MCF 10A (cell line): Measurements from ENCODE around the gene MGAT1. TPM values are rescaled to one million over a fixed set of nuclear protein-coding genes. Genes with fewer than 3 reads are reported as not detected.

Experiments
- BruUV-seq: library from RNA; stranded (reverse); fragments of 400-500 nt; replicated peaks from 2 replicates; lab custom pipeline; 2021; lab: Mats Ljungman, UMichigan
- CTCF ChIA-PET: fragments of 300-600 bp; sonication (Branson Sonifier 250); formaldehyde crosslinking; extraction: SDS; loops from one replicate; lab custom pipeline; 2021; ENCODE audit warnings: antibody characterized with exemption, inconsistent platforms; lab: Yijun Ruan, JAX
- POLR2A ChIA-PET: fragments of 300-600, 350-650 bp; sonication (Branson Sonifier 250); formaldehyde crosslinking; extraction: SDS; loops from one replicate; lab custom pipeline; 2020; ENCODE audit warnings: antibody characterized with exemption, inconsistent platforms; lab: Yijun Ruan, JAX
- DNase-seq: peaks from one replicate; pipeline ENCODE4 v3.0.0-alpha.2; 2018; ENCODE audit not compliant: unreplicated experiment
- H3K27ac Mint-ChIP-seq: one replicate; pipeline ENCODE4 v1.8.0; 2022; ENCODE audit warnings: mild to moderate bottlenecking, low read depth, mixed read lengths; ENCODE audit not compliant: unreplicated experiment
- H3K27me3 Mint-ChIP-seq: one replicate; pipeline ENCODE4 v1.8.0; 2022; ENCODE audit warnings: mixed read lengths; ENCODE audit not compliant: insufficient read depth, unreplicated experiment
- H3K36me3 Mint-ChIP-seq: one replicate; pipeline ENCODE4 v1.8.0; 2022; ENCODE audit warnings: mild to moderate bottlenecking, moderate library complexity, mixed read lengths; ENCODE audit not compliant: insufficient read depth, unreplicated experiment
- H3K4me1 Mint-ChIP-seq: one replicate; pipeline ENCODE4 v1.8.0; 2022; ENCODE audit warnings: mixed read lengths; ENCODE audit not compliant: insufficient read depth, unreplicated experiment
- H3K4me3 Mint-ChIP-seq: one replicate; pipeline ENCODE4 v1.8.0; 2022; ENCODE audit warnings: mild to moderate bottlenecking, moderate library complexity, mixed read lengths; ENCODE audit not compliant: unreplicated experiment
- H3K9me3 Mint-ChIP-seq: one replicate; pipeline ENCODE4 v1.8.0; 2022; ENCODE audit warnings: mixed read lengths; ENCODE audit not compliant: unreplicated experiment
- intact Hi-C: fragments of 100-400 bp; cut with micrococcal nuclease; formaldehyde crosslinking; loops from 2 replicates; pipeline ENCODE4 v1.14.1; 2022
- total RNA-seq: library from RNA; stranded (reverse); gene quantifications from 2 replicates; pipeline ENCODE4 v1.2.3, GENCODE V29; 2022
- TF ChIP-seq, protein P1 (sequence below): fragments of 200-600 bp; IDR thresholded peaks from one replicate; pipeline ENCODE4 v1.8.0; 2022; ENCODE audit warnings: antibody characterized with exemption, mild to moderate bottlenecking; ENCODE audit not compliant: unreplicated experiment

The MGAT1 gene
- total RNA-seq, 1 experiment from 2014 or later, result 135 TPM

DNA sequence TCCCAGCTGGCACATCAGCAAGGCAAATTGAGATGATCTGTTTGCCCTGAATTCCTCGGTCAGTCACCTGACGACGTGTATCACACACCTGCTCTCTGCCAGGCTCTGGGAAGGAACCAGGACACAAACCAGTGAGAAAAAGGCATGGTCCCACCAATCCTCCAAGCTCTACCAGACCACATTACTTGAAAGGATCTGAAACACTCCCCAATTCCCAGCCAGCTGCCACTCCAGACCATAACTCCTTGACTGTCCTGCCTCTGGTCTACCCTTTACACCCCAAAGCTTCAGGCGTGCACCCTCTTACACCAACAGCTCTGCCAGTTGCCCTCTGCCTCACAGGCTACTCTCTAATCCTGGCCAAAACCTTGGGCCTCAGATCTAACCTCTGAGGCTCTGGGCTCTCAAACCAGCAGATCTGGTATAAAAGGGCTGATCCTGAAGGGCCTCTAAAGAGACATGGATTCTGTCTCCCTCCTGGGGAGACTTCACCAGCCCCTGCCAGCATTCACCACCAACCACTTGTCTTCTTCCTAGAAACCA is 6.8 kb downstream of the MGAT1 start:
- Mint-ChIP-seq H3K27me3 (no peaks in the 10 kb centered on the region), H3K27ac (peak overlapping the region; percentile 24), H3K4me1 (peaks cover 51% of the 10 kb centered on the region), H3K36me3 (peaks cover 67% of the 10 kb centered on the region), H3K4me3 (no peak overlapping the region), H3K9me3 (no peaks in the 10 kb centered on the region)
- intact Hi-C loops, result no loop called here
- CTCF ChIA-PET, result interaction anchor here (0.6 to 1.3 kb wide), 3 partner anchors 12 to 518 kb away, joined by 3 to 5 read pairs (median 4); no protein-coding TSS in a partner anchor
- DNase-seq, result no peak
- TF ChIP-seq, protein P1, sequence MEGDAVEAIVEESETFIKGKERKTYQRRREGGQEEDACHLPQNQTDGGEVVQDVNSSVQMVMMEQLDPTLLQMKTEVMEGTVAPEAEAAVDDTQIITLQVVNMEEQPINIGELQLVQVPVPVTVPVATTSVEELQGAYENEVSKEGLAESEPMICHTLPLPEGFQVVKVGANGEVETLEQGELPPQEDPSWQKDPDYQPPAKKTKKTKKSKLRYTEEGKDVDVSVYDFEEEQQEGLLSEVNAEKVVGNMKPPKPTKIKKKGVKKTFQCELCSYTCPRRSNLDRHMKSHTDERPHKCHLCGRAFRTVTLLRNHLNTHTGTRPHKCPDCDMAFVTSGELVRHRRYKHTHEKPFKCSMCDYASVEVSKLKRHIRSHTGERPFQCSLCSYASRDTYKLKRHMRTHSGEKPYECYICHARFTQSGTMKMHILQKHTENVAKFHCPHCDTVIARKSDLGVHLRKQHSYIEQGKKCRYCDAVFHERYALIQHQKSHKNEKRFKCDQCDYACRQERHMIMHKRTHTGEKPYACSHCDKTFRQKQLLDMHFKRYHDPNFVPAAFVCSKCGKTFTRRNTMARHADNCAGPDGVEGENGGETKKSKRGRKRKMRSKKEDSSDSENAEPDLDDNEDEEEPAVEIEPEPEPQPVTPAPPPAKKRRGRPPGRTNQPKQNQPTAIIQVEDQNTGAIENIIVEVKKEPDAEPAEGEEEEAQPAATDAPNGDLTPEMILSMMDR, result no peak
- POLR2A ChIA-PET, result interaction anchor here (0.6 to 0.7 kb wide), 4 partner anchors 48 to 427 kb away, joined by 3 read pairs; partner anchors contain the start of gene TRIM41
- BruUV-seq, result no TSS peak

GRCh38 chr5:180792965-180793287 is 9.7 kb downstream of the MGAT1 start:
- peaks cover 65% of the 10 kb centered on the region for H3K36me3 Mint-ChIP-seq
- H3K9me3 Mint-ChIP-seq, result no peaks in the 10 kb centered on the region
- BruUV-seq, result no TSS peak
- TF ChIP-seq, protein P1, result no peak
- no peaks in the 10 kb centered on the region for H3K27me3 Mint-ChIP-seq
- peaks cover 23% of the 10 kb centered on the region for H3K4me1 Mint-ChIP-seq
- DNase-seq, result no peak
- CTCF ChIA-PET, result no interaction called here
- H3K27ac Mint-ChIP-seq, result no peak overlapping the region
- intact Hi-C loops, result no loop called here
- POLR2A ChIA-PET, result interaction anchor here (2.5 kb wide), 1 partner anchor 9 kb away, joined by 9 read pairs; no protein-coding TSS in a partner anchor
- no peak overlapping the region for H3K4me3 Mint-ChIP-seq

- peaks cover 18% of the 10 kb centered on the region for H3K4me1 Mint-ChIP-seq
- POLR2A ChIA-PET, result interaction anchor here (2.5 kb wide), 1 partner anchor 9 kb away, joined by 9 read pairs; no protein-coding TSS in a partner anchor
- intact Hi-C loops, result no loop called here
- no TSS peak for BruUV-seq
- H3K27ac Mint-ChIP-seq, result no peak overlapping the region
- no peaks in the 10 kb centered on the region for H3K27me3 Mint-ChIP-seq
- DNase-seq, result no peak
- peaks cover 65% of the 10 kb centered on the region for H3K36me3 Mint-ChIP-seq
- TF ChIP-seq, protein P1, result no peak
- H3K9me3 Mint-ChIP-seq, result no peaks in the 10 kb centered on the region
- CTCF ChIA-PET, result interaction anchor here (1.0 kb wide), 1 partner anchor 392 kb away, joined by 3 read pairs; no protein-coding TSS in a partner anchor
- no peak overlapping the region for H3K4me3 Mint-ChIP-seq
Observed at GRCh38 chr5:180792287-180792964, 10.2 kb downstream of the MGAT1 start.

- POLR2A ChIA-PET, result interaction anchor here (0.6 to 2.5 kb wide), 2 partner anchors 10 to 451 kb away, joined by 3 to 9 read pairs; no protein-coding TSS in a partner anchor
- no peaks in the 10 kb centered on the region for H3K27me3 Mint-ChIP-seq
- no peaks in the 10 kb centered on the region for H3K9me3 Mint-ChIP-seq
- no peak overlapping the region for H3K27ac Mint-ChIP-seq
- DNase-seq, result no peak
- peaks cover 17% of the 10 kb centered on the region for H3K4me1 Mint-ChIP-seq
- H3K4me3 Mint-ChIP-seq, result no peak overlapping the region
- intact Hi-C loops, result no loop called here
- TF ChIP-seq, protein P1, result no peak
- peaks cover 65% of the 10 kb centered on the region for H3K36me3 Mint-ChIP-seq
- CTCF ChIA-PET, result interaction anchor here (1.0 kb wide), 1 partner anchor 393 kb away, joined by 3 read pairs; no protein-coding TSS in a partner anchor
- no TSS peak for BruUV-seq
Observed at GRCh38 chr5:180791611-180792213, 10.9 kb downstream of the MGAT1 start.
